Measurements from ENCODE around the gene SLC22A23. TPM values are rescaled to one million over a fixed set of nuclear protein-coding genes. Genes with fewer than 3 reads are reported as not detected.

Gene SLC22A23
- total RNA-seq, 1 experiment from 2014 or later, result 38.2 TPM

- no peak for TF ChIP-seq AR (CRISPR knock-in tag; IDR thresholded peaks at IDR 0.05)
- no peak for TF ChIP-seq FOXK1 (CRISPR knock-in tag; IDR thresholded peaks at IDR 0.05)
- no peak for TF ChIP-seq PRRX2 (CRISPR knock-in tag; IDR thresholded peaks at IDR 0.05)
Observed at GRCh38 chr6:3316818-3317217, 140.0 kb downstream of the SLC22A23 start (continued).

DNA sequence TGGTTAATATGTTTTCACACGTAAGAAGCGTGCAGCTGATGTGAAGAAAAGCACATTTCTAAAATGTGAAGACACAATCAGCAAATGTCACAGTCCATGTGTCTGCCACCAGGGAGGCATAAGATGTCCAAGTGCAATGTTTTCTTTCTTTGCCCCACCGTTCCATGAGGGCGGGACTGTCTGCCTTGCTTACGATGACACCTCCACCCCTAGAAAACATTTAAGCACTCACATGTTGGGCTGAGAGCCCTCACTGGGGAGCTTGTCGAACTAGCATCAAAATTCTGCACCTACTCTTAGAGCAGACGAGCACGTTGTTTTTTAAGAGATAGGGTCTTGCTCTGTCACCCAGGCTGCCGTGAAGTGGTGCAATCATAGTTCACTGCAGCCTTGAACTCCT is 140.5 kb downstream of the SLC22A23 start:
- Mint-ChIP-seq H3K27me3 (ENCODE audit: low read depth) (no peaks in the 10 kb centered on the region), H3K27ac (no peak overlapping the region), H3K4me3 (no peak overlapping the region), H3K9me3 (no peaks in the 10 kb centered on the region), H3K4me1 (peaks cover 11% of the 10 kb centered on the region), H3K36me3 (peaks cover 16% of the 10 kb centered on the region)
- TF ChIP-seq CBFB (CRISPR knock-in tag; IDR thresholded peaks at IDR 0.05; ENCODE audit: low read depth), result no peak
- no peak for TF ChIP-seq ZNF423 (CRISPR knock-in tag; IDR thresholded peaks at IDR 0.05)
- TF ChIP-seq, protein P1, sequence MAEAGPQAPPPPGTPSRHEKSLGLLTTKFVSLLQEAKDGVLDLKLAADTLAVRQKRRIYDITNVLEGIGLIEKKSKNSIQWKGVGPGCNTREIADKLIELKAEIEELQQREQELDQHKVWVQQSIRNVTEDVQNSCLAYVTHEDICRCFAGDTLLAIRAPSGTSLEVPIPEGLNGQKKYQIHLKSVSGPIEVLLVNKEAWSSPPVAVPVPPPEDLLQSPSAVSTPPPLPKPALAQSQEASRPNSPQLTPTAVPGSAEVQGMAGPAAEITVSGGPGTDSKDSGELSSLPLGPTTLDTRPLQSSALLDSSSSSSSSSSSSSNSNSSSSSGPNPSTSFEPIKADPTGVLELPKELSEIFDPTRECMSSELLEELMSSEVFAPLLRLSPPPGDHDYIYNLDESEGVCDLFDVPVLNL (CRISPR knock-in tag; IDR thresholded peaks at IDR 0.05; ENCODE audit: borderline replicate concordance, low read depth), result no peak
- no peak for TF ChIP-seq MXD4 (CRISPR knock-in tag; IDR thresholded peaks at IDR 0.05; ENCODE audit: borderline replicate concordance)
- no peak for TF ChIP-seq CTCF (IDR thresholded peaks at IDR 0.05)
- TF ChIP-seq ZNF219 (CRISPR knock-in tag; IDR thresholded peaks at IDR 0.05; ENCODE audit: borderline replicate concordance), result no peak
- TF ChIP-seq, protein P2, sequence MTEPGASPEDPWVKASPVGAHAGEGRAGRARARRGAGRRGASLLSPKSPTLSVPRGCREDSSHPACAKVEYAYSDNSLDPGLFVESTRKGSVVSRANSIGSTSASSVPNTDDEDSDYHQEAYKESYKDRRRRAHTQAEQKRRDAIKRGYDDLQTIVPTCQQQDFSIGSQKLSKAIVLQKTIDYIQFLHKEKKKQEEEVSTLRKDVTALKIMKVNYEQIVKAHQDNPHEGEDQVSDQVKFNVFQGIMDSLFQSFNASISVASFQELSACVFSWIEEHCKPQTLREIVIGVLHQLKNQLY (CRISPR knock-in tag; IDR thresholded peaks at IDR 0.05), result no peak
- no peak for TF ChIP-seq ZNF232 (CRISPR knock-in tag; IDR thresholded peaks at IDR 0.05)
- no peak for TF ChIP-seq CREM (CRISPR knock-in tag; IDR thresholded peaks at IDR 0.05)
- ChIA-PET POLR2A (interaction anchor here (0.6 kb wide), 1 partner anchor 45 kb away, joined by 3 read pairs; no protein-coding TSS in a partner anchor), CTCF (interaction anchor here (1.0 to 1.4 kb wide), 2 partner anchors 37 to 55 kb away, joined by 3 to 4 read pairs; no protein-coding TSS in a partner anchor)
- ATAC-seq (no peak), DNase-seq (ENCODE audit: low spot score) (no peak)

DNA sequence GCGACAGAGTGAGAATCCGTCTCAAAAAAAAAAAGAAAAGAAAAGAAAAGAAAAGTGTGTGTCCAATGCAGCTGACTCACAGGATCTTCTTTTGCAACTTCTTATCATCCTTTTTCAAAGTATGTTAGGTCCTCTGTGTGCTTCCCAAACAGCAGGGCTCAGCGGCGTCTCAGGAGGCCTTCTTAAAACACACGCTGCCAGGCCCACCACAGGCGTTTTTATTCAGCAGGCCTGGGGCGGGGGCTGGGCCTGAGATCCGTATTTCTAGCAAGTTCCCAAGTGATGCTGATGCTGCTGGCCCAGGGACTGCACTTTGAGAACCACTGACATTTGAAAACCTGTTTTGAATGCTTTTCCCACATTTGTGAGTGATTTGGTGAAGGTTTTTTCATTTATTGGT is 141.0 kb downstream of the SLC22A23 start:
- Mint-ChIP-seq H3K4me3 (no peak overlapping the region), H3K27ac (no peak overlapping the region), H3K36me3 (peaks cover 12% of the 10 kb centered on the region), H3K9me3 (no peaks in the 10 kb centered on the region), H3K4me1 (peaks cover 14% of the 10 kb centered on the region), H3K27me3 (ENCODE audit: low read depth) (no peaks in the 10 kb centered on the region)
- ChIA-PET POLR2A (interaction anchor here (0.6 kb wide), 1 partner anchor 45 kb away, joined by 3 read pairs; no protein-coding TSS in a partner anchor), CTCF (interaction anchor here (1.0 to 1.4 kb wide), 2 partner anchors 36 to 56 kb away, joined by 3 to 4 read pairs; no protein-coding TSS in a partner anchor)
- ATAC-seq (no peak), DNase-seq (ENCODE audit: low spot score) (no peak)
- TF ChIP-seq EMX1 (CRISPR knock-in tag; IDR thresholded peaks at IDR 0.05) (no peak), NFATC4 (CRISPR knock-in tag; IDR thresholded peaks at IDR 0.05) (no peak), OVOL2 (CRISPR knock-in tag; IDR thresholded peaks at IDR 0.05; ENCODE audit: borderline replicate concordance) (no peak), CTCF (IDR thresholded peaks at IDR 0.05) (no peak), IRF2 (CRISPR knock-in tag; IDR thresholded peaks at IDR 0.05; ENCODE audit: borderline replicate concordance, low read depth) (no peak), KAT7 (CRISPR knock-in tag; IDR thresholded peaks at IDR 0.05; ENCODE audit: borderline replicate concordance) (no peak), RORB (CRISPR knock-in tag; IDR thresholded peaks at IDR 0.05) (no peak), ESRRA (CRISPR knock-in tag; IDR thresholded peaks at IDR 0.05; ENCODE audit: borderline replicate concordance) (no peak), ZBTB21 (CRISPR knock-in tag; IDR thresholded peaks at IDR 0.05; ENCODE audit: borderline replicate concordance) (no peak), ATF2 (CRISPR knock-in tag; IDR thresholded peaks at IDR 0.05; ENCODE audit: borderline replicate concordance, low read depth) (no peak), FOXP1 (CRISPR knock-in tag; IDR thresholded peaks at IDR 0.05; ENCODE audit: borderline replicate concordance) (no peak), NR1H2 (CRISPR knock-in tag; IDR thresholded peaks at IDR 0.05) (no peak)
